NCI-H748 treated with DMSO at 0.1 percent for 48 hours (cell line): Measurements from ENCODE around the gene KIF26B.
"Not testable (repeated sequence)": the region's sequence is repeated elsewhere in the genome, so short reads cannot be mapped to it uniquely, and the experiment has no call there.

Experiments
- DNase-seq: peaks from one replicate; lab custom pipeline; 2025; lab: John Stamatoyannopoulos, UW

KIF26B gene

GRCh38 chr1:245283001-245283400, 128.2 kb downstream of the KIF26B start:
- DNase-seq: no peak

GRCh38 chr1:245285168-245285567, 130.4 kb downstream of the KIF26B start:
- DNase-seq: no peak

DNA sequence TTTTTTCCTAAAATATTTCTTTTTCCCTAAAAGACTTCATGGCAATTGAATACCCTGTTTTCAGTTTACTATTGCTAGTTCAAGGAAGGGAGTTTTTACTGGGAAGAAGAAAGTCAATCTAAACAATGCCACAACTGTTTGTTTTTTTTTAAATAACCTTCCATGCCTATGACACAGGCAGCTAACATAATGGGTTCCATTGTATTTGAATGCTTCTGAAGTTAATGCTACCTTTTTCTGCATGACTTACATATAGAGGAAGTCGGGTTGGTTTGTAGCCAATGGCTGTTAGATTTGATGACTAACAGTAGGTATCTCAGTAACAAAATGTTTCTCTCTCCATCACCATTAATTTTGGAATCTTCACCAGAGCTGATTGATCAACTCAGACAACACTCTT, 134.0 kb downstream of the KIF26B start:
- no peak for DNase-seq

DNA sequence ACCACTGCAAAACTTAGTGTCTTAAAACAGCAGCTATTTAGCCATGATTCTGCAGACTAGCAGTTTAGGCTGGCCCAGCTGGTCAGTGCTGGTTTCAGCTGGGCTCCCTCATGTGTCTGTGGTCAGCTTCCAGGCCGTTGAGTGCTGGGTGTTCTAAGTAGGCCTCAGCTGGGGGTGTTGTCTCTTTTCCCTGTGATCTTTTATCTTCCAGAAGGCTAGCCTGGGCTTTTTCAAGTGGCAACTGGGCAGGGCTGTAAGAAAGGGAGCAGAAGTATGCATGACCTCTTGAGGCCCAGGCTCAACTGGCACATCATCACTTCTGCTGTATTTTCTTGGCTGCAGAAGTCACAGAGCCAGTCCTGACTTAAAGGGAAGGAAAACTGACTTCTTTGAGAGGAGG, 136.1 kb downstream of the KIF26B start:
- DNase-seq: no peak

DNA sequence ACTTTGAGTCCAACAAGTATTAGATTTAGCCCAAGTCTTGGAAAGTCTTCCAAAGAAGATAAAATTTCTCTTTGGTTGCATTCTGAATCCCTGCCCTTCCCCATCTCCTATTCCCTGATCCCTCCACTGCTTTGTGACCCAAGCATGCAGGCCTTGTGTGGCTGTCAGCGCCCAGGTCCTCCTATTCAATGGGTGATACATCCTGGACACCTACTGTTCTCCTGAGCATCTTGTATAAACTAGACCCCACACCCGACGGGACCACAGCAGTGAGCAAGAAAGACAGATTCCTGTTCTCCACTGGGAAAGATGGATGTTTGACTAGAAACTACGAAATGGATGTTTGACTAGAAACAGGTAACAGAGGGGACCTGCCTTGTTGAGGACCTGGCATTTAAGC, 136.6 kb downstream of the KIF26B start:
- DNase-seq: no peak

GRCh38 chr1:245292141-245292540, 137.4 kb downstream of the KIF26B start:
- DNase-seq: no peak

DNA sequence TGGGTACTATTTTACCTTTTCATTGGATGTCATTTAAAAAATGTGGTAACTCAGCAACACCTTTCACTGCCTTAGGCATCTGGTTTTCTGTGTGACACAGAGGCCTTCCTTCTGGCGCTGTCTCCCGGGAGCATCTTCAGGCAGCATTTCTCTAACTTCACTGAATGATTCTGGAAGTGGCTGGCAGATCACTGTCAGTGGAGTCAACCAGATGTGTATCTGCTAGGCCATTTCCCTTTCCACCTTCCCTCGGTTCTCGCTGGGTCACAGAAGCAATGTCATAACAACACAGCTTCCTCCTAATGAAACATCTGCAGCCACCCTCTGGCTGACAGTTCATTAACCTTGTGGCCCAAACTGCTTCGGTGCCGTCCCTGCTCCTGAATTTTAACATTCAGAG, 137.8 kb downstream of the KIF26B start:
- no peak for DNase-seq

DNA sequence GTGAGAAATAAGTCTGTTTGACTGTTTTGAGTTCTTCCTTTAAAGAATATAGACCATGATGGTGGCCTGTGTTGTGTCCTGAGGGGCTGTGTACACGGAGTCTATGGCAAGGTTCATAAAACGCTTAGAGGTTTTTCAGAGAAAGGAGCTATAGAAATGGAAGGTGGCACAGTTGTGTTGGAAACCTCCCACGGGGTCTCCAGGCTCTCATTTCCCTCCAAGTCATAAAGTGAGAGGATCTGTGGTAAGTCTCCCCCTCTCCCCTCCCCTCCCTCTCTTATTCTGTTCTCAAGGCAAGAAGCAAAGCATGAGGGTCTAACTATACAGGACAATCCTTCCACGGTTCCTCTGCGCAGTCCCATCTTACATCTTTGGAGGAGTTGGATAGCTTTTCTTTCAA, 139.2 kb downstream of the KIF26B start:
- no peak for DNase-seq

GRCh38 chr1:245298781-245299180, 144.0 kb downstream of the KIF26B start:
- no peak for DNase-seq

DNA sequence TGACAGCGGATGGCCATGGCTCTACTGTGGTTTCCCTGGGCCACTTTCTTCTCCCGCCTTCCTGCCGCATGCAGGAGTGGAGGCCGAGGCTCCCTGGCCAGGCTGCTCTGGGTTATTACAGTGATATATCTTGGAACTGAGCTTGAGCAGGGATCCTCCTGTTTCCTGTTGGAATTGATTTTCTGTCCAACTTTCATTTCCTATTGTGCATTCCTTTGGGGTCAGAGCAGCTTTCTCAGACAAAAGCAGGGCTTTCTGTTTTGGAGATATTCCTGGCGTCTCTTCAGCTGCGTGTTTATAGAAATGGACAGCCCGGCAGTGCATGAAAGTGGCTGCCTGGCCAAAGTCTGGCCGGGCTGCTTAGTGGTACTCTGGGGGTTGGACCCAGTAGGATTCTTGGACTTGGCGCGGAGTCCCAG, 146.4 kb downstream of the KIF26B start:
- no peak for DNase-seq

DNA sequence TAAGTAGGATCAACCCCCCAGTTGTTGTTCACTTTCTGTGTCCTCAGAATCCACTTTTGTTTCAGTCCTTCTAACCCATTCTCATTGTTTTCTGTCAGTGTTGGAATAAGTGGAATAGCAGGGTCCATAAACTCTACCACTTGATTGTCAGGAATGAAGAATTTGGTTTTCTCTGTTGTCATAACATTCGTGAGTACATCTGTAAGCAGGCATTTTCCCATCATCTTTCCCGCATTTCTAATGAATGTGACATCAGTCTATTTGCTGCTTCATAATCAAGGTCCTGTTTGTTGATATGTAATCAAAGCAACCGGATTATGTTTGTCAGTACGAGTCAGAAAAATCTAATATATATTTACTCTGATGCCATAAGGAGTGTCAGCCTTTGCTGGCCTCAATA, 147.1 kb downstream of the KIF26B start:
- DNase-seq: no peak

DNA sequence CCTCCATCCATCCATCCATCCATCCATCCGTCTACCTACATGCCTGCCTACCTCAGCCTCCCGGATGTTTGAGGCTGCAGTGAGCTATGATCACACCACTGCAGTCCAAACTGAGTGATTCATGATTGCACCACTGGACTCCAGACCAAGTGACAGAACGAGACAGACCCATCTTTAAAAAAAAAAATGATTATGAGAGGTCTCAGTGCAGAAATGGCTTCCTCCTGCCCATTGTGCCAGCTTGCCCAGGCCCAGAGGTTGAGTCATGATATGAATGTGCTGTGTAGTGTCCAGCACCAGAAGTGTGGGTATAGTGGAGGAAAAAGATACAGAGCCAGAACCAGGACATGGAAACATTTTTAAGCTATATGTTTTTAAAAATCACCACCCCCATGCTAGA, 149.9 kb downstream of the KIF26B start:
- no peak for DNase-seq

GRCh38 chr1:245306020-245306419, 151.2 kb downstream of the KIF26B start:
- no peak for DNase-seq

DNA sequence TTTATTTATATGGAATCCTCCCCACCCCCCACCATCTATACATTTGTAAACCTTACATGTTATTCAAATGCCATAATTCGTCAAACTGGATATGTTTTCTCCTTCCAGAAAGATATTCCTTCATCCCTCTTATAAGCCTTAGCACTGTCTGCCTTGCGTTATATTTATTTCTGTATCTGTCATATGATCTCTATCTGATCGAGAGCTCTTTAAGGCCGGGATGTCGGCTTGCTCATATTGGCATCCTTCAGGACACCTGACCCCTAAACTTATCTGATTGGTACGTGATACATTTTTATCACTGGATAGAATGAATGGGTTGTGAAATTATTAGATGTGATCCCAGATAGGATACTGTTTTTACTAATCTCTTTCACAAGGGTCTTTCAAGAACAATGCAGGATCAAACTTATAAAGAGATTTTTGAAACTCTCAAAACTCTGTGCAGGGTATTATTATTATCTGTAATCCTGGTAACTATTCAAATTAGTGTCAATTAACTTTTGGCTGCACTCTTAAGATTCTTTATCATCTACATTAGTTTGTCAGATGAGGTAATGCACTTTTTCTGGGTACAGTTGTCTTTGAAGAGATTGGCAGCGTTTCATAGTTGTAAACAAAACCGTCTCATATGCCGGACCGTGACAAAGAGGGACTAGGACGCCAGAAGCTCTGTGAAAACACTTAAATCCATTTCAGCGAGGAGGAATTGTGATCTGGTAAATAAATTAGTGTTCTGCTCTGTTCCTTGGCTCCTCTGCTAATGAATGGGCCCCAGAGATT, 152.0 kb downstream of the KIF26B start:
- DNase-seq: no peak

DNA sequence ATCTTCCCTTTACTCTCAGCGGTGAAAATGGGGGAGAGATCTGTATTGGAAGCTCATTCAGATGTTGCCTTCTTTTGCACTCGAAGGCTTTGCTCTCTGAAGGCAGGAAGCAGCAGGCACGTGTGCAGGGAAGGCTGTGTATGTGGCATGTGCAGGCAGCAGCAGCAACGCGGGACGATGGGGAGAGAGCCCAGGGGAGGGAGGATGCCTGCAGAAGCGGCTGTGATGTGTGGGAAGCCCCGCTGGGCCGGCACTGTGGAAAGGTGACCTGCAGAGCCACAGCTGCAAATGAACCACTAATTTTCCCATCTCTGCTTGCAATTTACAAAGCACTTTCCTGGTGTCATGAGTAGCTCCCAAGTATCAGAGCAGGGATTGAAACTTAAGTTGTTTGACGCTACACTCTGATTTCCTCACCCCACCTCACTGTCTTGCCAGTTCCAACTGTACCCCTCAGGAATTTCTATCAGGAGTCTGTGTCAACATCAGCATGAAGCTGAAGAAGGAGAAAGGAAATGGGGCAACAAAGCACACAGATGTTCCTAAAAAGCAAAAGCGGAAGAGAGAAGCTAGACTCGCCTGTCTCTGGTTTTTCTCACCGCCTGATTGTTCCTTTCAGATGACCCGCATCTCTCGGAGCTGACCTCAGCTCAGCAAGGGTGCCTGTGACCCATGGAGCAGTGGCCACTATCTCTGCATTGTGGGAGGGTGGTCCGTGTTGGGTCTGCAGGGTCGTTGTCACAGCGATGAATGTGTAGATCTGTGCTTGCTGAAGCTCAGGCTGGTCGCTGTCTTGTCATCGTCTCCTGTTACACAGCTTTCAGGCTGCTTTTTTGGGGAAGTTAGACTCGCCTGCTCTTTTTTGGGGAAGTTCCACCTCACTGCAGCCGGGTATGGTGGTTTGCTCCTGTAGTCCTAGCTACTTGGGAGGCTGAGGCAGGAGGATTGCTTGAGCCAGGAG, 156.1 kb downstream of the KIF26B start:
- DNase-seq: no peak

GRCh38 chr1:245311887-245312536, 157.2 kb downstream of the KIF26B start:
- no peak for DNase-seq

- no peak for DNase-seq
Measured at GRCh38 chr1:245313576-245313975, 158.8 kb downstream of the KIF26B start.

DNA sequence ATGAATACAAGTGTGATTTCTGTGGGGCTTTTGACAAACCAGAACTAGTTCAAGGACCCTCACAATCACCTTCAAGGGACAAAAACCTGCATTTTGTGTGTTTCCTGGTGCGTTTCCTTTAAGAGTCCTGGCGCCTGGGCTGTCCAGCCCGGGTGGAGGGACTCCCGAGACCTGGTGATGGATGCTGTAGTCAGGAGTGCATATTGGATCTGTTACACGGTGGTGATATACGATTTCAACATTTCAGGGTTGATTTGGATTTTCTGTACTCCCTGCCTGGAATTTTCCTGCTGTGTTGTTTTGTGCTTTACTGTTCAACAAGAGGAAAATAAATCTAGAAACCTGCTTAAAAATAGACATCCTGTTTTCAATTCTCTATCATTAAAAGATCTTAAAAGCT, 162.0 kb downstream of the KIF26B start:
- DNase-seq: no peak

DNA sequence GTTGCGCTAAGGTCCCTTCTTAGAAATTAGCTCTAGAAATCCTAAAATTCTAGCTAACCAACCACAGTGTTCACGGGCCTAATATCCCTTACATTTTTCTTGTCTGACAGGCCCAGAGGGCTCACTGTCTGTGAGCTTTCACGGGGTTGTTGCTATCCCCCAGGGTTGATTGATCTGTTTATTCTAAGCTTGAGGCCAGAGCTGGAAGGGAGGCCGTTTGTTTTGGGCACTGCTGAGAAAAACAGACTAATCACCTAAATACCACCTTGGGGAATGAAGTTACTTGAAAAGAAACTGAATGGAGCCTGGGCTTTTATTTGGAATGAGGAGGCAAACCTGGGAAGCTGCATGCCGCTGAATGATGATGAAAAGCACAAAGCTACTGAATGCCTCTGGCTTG, 162.4 kb downstream of the KIF26B start:
- DNase-seq: no peak

DNA sequence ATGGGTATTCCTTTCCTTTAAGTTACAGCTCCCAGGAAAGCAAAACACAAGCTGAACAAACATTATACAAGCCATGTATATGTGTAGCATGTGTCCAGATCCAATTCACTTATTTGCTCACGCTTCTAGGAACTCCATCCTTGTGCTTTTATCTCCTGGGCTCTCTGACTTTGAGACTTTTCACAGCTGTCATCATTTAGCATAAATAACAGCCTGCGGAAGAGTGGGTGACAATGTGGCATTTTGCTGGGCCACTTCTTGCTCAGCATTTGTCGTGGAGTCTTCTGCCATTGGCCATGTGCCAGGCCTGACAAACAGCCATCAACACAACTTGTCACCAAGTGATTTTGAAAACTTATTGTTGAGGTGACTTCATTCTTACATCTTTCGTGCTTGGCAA, 164.3 kb downstream of the KIF26B start:
- no peak for DNase-seq

DNA sequence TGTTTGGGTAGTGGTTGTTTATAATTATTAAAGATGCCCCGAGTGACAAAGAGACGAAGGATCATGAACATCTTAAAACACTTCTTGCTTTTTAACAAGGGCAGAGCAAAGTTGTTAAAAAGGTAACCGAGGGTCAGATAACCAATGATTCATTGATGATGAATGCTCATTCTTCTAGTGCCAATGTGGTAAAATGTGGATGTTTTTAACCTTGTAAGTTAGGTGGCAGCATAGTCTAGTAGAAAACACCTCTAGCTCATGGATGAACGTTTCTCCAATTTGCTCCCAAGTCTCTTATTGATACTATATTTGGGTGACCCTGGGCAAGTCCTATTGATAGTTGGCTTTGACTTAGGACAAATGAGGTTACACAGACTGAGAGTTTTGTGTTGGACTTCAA, 167.9 kb downstream of the KIF26B start:
- DNase-seq: no peak

DNA sequence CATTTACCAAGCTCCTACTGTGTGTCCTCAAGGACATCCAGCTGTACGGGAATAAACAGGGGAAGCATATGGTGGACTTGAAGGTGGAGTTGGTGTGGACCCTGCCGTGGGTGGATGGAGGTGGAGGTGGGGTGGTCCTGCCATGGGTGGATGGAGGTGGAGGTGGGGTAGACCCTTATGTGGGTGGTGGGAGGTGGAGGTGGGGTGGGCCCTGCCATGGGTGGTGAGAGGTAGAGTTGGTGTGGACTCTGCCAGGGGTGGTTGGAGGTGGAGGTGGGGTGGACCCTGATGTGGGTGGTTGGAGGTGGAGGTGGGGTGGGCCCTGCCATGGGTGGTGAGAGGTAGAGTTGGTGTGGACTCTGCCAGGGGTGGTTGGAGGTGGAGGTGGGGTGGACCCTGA, 169.0 kb downstream of the KIF26B start:
- DNase-seq: not testable (repeated sequence)
